Keratinocyte (primary cell): Measurements from ENCODE around the gene ZNF121.

Experiments
- EZH2 ChIP-seq: IDR thresholded peaks from one replicate; pipeline ENCODE4 v1.6.1; 2012; ENCODE audit warnings: inconsistent platforms, mild to moderate bottlenecking, low read length, moderate library complexity
- TF ChIP-seq, protein P1 (sequence below), 3 experiments: IDR thresholded peaks in 1 of 3; conservative IDR thresholded peaks in 1 of 3; optimal IDR thresholded peaks in 1 of 3; 2 replicates in 2 of 3; 3 replicates in 1 of 3; pipeline versions ENCODE3 to v1.5.1; 2011; ENCODE audit warnings: low read length in 3 of 3, mild to moderate bottlenecking in 3 of 3, moderate library complexity in 2 of 3, control low read depth in 1 of 3, inconsistent platforms in 1 of 3; ENCODE audit not compliant: insufficient read depth in 2 of 3; ENCODE audit errors: extremely low read depth in 1 of 3

DNA sequence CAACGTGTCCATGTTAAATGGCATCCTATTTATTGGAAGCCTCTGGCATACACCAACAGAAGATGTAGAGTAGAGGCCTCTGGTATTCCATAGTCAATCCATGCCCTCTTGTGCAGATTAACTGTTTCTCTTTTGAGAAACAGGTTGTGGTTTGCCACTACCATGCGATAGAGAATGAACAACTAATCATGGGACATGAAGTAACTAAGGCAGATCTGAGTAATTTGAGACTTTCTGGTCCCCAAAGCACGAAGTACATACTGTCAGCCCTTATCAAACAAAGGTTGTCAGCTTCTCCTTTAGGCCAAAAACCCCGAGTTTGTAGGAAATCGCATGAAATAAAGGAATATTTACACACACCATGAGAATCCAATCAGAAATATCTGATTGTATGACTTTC is 3.6 kb downstream of the ZNF121 start:
- TF ChIP-seq, protein P1, sequence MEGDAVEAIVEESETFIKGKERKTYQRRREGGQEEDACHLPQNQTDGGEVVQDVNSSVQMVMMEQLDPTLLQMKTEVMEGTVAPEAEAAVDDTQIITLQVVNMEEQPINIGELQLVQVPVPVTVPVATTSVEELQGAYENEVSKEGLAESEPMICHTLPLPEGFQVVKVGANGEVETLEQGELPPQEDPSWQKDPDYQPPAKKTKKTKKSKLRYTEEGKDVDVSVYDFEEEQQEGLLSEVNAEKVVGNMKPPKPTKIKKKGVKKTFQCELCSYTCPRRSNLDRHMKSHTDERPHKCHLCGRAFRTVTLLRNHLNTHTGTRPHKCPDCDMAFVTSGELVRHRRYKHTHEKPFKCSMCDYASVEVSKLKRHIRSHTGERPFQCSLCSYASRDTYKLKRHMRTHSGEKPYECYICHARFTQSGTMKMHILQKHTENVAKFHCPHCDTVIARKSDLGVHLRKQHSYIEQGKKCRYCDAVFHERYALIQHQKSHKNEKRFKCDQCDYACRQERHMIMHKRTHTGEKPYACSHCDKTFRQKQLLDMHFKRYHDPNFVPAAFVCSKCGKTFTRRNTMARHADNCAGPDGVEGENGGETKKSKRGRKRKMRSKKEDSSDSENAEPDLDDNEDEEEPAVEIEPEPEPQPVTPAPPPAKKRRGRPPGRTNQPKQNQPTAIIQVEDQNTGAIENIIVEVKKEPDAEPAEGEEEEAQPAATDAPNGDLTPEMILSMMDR (optimal IDR thresholded peaks at IDR 0.05 in 1 of 3, IDR thresholded peaks at IDR 0.05 in 1 of 3, conservative IDR thresholded peaks at IDR 0.05 in 1 of 3; ENCODE audit: extremely low read depth in 1 of 3, insufficient read depth in 2 of 3, low read length in 3 of 3): no peak
- no peak for TF ChIP-seq EZH2
